GM21381 (cell line): ENCODE data around the gene DUS3L.
A peak's percentile ranks its signal among the peaks of the same experiment; 100 is the strongest.

Experiments
- ATAC-seq: cut with Tn5 transposase; IDR thresholded peaks from one replicate; pipeline ENCODE4 v1.9.1; 2021; ENCODE audit warnings: mild to moderate bottlenecking, moderate library complexity; ENCODE audit not compliant: unreplicated experiment

DUS3L gene

DNA sequence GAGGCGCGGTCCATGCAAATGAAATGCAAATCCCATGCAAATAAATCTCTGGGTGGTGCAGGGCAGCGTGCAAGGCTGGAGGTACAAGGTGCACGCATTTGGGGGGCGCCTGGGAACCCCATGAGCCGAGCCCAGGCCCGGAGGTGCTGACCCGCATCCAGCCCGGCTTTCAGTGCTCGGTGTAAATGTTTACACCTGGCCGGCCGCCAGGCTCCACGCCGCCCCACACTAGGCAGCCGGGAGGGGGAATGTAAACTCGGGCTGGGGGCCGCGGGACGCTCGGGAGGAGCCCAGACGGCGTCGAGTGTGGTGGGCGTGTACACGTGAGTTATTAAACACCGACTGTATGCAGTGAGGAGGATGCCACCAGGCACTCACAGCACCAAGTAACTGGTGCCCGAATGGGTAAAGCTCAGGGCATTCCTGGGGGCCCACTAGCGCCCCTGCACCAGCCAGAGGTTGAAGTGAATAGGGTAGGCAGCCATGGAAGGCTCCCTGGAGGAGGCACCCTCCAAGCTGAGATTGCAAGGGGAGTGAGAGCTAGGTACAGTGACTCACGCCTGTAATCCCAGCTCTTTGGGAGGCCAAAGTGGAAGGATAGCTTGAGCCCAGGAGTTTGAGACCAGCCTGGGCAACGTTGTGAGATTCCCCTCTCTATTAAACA is 31.4 kb upstream of the DUS3L start:
- no peak for ATAC-seq

DNA sequence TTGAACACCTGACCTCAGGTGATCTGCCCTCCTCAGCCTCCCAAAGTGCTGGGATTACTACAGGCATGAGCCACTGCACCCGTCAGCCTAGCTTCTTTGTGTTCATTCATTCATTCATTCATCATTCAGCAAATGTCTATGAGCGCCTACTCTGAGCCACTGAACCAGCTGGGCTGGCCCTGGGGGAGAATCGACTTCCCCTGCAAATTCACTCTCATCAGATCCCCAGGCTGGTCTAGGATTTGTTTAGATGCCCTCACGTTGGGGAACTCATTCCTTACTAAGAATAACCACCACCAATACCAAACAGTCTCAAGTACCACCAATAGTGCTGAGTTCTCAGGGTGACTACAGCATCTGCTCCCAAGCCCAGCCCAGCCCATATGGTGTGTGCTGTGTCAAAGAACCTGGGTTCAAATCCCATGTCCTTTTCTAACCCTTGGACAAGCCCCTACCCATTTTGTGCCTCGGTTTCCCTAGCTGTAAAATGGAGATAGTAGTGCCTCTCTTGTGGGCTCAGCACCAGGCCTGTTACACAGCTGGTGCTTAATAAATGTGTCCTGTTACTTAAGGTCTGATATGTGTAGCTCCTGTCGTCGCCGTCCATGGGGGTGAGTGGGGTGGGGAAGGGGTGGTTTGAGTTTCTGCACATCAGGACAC is 30.7 kb upstream of the DUS3L start:
- no peak for ATAC-seq

DNA sequence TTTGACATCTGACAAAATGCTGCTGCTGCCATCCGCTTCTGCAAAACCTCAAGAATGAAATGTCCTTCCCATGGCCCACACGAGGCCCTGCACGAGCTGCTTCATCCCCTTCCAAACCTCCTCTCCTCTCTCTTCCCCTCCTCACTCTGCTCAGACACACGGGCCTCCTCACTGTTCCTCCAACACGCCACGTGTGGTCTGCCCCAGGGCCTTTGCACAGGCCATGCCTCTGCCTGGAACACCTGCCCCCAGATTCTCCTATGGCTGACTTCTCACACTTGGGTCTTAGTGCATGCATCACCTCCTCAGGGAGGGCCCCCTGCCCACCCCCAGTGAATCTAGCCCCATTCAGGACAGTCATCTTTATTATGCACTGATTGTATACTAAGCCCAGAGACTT is 29.8 kb upstream of the DUS3L start:
- no peak for ATAC-seq

DNA sequence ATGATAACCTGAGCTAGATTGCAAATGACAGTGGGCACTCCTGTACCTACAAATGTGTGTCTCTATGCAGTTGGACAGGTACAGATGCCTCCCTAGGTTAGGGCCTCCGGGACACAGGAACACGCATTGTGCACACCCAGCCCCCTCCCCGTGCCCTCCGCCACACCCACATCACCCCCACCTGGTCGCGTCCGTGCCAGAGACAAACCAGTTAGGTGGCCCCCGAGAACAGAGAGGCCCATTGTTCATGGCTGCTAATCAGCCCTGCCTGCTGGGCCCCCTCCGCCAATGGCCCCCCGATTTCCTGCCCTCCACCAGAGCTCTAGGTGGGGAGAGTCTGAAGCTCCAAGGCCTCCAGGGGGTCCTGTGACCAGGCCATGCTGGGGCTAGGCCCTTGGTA is 27.6 kb upstream of the DUS3L start:
- ATAC-seq, result no peak

DNA sequence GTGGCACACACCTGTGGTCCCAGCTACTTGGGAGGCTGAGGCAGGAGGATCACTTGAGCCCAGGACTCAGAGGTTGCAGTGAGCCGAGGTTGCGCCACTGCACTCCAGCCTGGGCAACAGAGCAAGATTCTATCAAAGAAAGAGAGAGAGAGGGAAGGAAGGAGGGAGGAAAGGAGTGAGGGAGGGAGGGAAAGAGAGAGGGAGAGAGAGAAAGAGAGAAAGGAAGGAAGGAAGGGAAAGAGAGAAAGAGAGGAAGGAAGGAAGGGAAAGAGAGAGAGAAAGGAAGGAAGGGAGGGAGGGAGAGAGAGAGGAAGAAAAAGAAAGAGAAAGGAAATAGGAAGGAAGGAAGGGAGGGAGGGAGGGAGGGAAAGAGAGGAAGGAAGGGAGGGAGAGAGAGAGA is 26.3 kb upstream of the DUS3L start:
- no peak for ATAC-seq

DNA sequence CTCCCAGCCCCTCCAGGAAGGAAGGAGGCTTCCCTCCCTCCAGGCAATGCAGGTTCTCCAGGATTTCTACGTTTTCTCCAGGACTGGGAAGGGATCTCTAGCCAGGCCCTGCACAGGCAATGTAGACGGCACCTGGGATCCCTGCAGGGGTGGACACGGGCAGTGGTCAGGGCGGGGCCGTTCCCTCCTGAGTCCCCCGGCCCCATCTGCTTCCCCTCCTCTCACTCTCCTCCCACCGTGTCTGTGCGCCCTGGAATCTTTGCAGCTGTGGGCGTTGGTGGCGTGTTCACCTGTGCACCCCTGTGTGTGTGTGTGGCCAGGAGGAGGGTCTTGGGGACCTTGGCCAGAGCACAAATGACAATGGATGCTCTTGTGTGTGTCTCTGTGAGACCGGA is 23.9 kb upstream of the DUS3L start:
- ATAC-seq, result no peak

DNA sequence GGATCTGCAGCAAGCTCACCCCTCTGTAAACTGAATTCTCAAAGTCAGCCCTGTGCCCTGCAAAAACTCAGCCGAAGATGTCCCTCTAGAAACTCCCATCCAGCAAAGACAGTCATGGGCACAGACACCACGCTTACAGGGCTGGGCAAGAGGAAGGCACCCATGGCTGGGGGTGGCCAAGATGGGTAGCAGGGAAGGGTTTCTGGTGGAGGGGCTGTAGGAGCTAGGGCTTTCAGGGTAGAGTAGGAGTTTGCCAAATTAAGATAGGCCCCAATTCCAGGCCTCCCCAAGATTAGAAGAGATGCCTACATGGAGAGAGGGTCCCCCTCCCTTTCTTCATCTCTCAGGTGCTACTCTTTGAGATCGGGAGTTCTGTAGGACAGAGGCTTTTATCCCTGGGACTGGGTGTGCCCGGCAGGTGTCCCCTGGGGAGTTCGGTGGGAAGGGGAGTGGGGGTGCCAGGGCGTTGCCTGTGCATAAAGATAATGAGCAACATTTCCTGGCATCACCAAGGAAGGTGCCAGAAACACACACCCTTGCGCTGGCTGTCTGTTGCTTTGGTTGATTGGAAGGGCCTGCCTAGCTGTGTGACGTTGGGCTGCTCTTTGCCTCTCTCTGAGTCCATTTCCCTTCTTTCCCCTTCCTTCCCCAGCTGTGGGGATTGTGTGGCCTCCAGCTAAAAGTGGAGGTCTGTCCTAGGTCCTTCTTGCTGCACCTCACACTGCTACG is 23.3 kb upstream of the DUS3L start:
- ATAC-seq, result no peak

DNA sequence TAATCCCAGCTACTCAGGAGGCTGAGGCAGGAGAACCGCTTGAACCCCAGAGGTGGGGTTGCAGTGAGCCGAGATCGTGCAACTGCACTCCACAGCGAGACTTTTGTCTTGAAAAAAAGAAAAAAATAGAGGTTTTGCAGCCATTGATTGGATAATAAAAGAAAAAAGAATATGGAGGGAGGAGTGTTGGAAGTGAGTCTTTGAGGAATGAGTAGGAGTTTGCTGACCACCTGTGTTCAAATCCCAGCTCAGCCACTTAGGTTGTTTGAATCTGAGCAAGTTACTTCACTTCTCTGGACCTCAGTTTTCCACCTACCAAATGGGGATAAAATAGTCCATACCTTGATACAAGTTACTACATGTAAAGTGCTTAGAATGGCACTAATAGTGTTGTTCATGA is 20.2 kb upstream of the DUS3L start:
- ATAC-seq, result no peak

DNA sequence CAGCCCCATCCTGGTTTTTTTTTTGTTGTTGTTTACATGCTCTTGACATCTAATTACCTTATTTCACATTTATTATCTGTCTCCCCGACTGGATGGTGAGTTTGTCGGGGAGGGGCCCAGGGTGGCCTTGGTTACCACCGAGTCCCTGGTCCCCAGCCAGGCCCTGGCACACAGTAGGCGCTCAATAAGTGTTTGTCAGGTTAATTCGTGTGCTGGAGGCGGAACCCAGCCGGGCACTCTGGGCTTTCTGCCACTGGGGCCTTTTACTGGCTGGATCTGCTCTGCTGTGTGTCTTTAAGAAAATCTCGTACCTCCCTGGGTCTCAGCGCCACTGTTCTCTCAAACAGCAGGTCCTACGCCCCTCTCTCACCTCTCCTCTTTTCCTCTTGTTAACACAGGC is 18.5 kb upstream of the DUS3L start:
- no peak for ATAC-seq

DNA sequence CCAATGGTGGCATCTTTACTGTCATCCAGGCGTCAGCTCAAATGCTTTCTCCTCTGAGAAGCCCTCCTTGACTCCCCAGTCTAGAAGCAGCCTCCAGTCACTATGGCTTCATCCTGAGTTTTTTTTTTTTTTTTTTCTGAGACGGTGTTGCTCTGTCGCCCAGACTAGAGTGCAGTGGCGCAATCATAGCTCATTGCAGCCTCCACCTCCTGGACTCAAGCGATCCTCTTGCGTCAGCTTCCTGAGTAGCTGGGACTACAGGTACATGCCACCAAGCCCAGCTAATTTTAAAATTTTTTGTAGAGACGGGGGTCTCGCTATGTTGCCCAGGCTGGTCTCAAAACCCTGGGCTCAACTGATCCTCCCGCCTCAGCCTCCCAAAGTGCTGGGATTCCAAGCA is 18.1 kb upstream of the DUS3L start:
- no peak for ATAC-seq

DNA sequence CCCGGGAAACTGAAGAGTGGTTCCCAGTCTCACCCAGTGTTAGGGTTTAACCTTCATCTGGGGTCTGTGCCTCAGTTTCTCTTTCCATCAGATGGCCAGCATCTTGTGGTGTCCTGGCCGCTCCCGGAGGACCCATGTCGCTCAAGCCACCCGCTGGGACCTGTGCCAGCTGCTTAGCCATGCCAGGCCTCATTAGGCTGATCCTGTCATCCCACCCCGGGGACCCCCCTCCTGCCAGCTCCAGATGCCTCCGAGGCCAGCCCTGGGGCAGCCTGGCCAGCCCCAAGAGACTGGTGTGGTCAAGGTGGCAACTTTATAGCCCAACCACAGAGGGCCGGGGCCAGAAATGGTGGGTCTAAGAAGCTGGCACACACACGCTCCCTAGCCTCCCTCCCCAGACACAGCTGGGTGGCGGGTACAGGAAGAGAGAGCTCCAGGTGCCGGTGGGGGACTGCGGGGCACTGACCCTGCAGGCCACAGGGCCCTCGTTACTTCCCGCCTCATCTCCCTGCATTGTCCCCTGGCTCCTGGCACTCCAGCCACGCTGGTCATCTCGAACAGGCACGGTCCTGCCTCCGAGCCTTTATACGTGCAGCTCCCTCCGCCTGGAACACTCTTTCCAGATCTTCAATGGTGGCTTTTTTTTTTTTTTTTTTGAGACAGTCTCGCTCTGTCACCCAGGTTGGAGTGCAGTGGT is 17.3 kb upstream of the DUS3L start:
- no peak for ATAC-seq

DNA sequence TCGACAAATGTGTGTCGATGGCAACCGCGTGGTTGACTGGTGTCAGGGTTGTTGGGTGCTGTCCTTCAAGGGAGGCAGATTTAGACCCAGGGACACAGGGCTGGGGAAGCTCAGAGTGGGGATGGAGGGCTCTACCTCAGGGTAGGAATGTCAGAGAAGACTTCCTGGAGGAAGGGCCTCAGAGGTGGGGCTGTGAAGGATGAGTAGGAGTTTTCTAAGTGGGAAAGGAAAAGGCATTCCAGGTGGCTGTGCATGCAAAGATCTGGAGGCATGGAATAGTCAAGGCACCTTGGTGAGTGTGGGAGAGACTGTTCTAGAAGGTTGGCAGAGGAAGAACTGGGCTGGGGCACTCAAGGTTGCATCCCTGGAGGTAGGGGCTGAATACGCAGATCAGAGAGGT is 15.9 kb upstream of the DUS3L start:
- ATAC-seq, result no peak

DNA sequence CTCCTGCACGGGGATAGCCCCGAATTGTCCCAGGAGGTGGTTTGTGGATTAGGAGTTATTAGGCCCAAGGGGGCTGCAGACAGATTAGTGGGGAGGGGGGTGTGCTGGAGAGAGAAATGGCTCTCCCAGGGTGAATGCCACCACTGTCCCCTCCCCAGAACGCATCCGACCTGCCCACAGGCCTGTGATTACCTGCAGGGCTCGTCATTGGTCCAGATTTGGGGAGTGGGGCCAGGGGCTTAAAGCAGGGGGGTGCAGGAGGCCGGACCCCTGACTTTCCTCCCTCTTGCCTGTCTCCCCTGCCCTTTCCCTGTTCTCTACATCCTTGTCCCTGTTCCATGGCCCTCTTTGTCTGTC is 15.1 kb upstream of the DUS3L start:
- ATAC-seq, result no peak

DNA sequence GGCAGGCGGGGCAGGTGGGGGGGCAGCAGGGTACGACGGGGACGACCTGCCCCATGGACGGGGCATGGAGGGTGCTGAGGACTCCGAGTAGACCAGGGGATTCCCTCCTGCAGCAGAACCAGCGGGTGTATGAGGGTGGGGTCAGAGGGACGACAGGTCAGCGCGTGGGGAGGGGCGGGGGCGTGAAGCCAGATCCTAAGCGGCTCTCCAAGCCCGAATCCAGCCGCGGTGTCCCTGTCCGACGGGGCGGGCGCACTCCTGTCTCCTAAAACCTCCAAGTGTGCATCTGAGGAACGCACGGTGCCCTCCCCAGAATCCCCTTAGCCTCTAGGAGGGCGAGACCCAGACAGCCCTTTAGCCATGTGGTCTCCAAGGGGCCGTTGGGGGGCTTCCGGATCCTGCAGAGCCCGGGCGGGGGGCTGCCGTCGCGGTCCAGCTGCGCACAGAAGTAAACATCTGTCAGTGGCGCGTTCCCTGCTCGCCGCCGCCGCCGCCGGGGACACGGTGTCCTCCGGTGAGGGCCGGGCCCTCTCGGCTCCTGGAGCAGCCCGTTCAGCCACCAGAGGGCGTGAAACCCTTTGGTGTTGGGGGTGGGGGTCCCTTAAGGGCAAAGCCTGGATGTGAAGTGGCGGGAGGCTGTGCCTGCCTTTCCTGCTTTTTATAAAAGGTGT is 14.6 kb upstream of the DUS3L start:
- no peak for ATAC-seq

DNA sequence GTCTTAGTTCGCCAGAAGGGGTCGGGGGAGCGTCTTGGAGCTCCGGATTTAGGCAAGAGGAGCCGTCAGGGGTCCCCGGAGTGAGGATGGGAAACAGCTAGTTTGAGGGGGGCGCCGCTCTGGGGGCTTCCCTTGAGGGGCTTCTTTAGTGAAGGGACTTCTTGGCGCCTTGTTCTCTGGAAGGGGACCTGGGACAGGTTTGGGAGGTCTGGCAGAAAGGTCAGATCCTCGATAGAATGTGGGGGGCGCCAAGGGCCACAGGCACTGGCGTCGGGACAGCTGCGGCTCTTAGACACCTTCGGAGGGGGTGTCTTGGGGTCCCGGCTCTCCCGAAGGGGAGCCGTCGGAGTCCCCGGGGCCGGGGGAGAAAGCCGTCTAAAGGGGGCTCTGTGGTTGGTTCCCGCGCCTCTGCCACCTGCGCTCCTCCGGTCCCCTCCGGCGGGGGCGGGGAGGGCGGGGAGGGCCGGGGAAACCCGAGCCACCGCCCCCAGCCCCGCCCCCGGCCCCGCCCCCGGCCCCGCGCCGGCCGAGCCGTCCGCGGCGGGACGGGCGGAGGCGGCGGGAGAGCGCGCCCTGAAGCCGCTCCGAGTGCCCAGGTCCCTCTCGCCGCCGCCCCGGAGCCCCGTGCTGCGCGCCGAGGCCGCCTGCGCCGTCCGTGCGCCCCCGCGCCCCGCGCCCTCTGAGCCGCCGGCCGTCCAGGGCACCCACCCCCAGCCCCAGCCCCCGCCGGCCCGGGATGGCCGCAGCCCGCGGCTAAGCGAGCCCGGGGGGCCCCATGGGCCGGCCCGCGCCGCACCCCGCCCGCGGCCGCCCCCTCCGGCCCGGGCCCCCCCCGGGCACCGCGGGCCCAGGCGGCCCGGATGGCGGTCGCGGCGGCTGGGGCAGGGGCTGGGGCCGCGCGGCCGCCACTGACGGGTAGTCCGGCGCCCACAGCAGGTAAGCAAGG is 13.8 kb upstream of the DUS3L start, which contains the start of gene NRTN:
NRTN (plus strand) TSS at position 552 of the 946 bp plus-strand sequence. CDS start 19,099 bp downstream, outside the sequence.
- ATAC-seq, result no peak

DNA sequence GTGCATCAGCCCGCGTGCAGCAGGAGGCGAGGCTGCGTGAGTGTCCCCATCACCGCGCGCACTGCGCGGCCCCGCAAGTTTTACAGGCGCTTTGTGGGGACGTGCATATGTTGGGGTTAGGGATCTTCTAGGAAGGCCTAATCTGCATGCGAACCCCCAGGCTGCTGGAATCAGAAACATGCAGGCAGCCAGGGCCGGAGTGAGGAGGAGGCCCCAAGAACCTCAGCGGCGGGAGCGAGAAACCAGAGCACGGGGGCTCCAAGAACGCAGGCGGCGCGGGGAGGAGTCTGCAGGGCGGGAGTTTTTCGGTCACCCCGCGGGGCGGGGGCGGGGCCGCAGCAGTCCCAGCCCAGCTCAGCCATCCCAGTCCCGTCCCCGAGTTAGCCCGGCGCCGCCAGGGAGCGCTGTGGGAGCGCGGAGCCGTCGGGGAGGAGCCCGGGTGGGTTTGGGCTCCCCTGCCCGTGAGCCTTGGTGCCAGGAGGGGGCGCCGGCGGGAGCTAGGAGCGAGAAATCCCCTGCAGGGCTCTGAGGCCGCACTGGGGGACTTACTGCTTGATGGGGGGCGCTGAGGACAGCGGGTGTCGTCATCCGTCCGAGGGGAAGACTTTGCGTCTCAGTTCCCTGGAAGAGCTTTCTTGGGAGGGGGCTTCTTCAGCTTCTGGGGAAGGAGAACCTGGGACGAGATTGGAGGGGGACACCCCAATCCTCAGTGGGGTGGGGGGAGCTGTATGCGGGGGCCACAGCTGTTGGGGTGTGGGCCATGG is 13.0 kb upstream of the DUS3L start:
- ATAC-seq, result peak; percentile 83

DNA sequence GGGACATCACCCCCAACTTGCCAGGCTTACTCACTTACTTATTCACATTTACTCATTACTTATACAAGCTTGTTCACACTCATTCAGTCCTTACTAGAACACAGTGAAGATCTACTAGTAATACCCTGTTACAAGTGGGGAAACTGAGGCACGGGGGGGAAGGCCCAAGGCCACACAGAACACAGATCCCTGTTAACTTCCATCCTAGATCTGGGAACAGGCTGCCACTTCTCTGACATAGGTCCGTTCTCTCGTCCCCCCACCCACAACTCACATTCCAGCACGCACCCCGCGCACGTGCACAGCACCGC is 12.4 kb upstream of the DUS3L start:
- ATAC-seq, result no peak

DNA sequence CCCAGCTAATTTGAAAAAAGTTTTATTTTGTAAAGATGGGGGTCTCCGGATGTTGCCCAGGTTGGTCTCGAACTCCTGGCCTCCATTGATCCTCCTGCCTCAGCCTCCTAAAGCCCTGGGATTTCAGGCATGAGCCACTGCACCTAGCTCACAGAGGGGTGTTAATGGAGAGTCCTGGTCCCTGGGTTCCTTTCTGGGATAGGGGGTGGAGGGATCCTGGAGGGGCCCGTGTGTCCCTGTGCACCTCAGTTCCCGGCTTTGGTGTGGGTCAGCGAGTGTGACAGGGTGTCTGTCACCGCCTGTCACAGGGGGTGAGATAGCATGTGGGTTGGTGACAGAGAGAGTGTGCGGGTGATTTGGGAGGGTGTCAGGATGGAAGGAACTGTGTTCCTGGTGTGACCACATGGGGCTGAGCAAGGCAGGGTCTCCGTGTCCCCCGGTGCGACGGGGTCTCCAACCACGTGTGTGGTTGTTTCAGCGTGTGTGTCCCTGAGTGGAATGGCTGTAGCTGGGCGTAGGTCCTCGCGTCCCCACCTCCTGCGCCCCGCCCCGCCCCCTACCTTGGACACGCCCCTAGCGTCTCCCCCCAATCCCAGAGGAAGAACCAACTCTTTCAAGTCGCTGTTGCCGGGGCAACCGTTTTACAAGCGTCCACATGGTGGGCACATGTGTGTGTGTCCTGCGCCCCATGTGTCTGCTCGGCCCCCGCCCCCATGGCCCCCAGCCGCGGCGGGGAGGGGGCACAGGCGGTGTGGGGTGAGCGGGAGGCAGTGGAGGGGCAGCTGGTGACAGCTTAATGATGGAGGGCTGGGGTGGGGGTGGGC is 11.0 kb upstream of the DUS3L start:
- ATAC-seq, result no peak
